ENCODE data around the gene OR2V1. TPM values are rescaled to one million over a fixed set of nuclear protein-coding genes. Genes with fewer than 3 reads are reported as not detected.
"Not testable (repeated sequence)": the region's sequence is repeated elsewhere in the genome, so short reads cannot be mapped to it uniquely, and the experiment has no call there.

OR2V1 gene
- total RNA-seq, 1 donor from 2014 or later: not detected

GRCh38 chr5:181133610-181134231 is 2.8 kb upstream of the OR2V1 start:
- intact Hi-C loops (cut with DNase I): no loop called here
- ATAC-seq (ENCODE audit: poor library complexity) (peak; percentile 39), DNase-seq (peak; percentile 90)

GRCh38 chr5:181133083-181133482 is 2.1 kb upstream of the OR2V1 start:
- intact Hi-C loops (cut with DNase I): no loop called here
- ATAC-seq (ENCODE audit: poor library complexity): no peak
- no peak for DNase-seq

- no peak for DNase-seq
- ATAC-seq (ENCODE audit: poor library complexity): no peak
- intact Hi-C loops (cut with DNase I): no loop called here
Measured at GRCh38 chr5:181131514-181131913, 545 bp upstream of the OR2V1 start.

- DNase-seq; ATAC-seq (ENCODE audit: poor library complexity); intact Hi-C loops (cut with DNase I): not testable (repeated sequence)
Measured at GRCh38 chr5:181130081-181130480, 888 bp downstream of the OR2V1 start.

GRCh38 chr5:181129601-181130000 is 1.4 kb downstream of the OR2V1 start:
- ATAC-seq (ENCODE audit: poor library complexity): no peak
- DNase-seq: no peak
- intact Hi-C loops (cut with DNase I): no loop called here

GRCh38 chr5:181127907-181128626 is 2.9 kb downstream of the OR2V1 start:
- DNase-seq (no peak), ATAC-seq (ENCODE audit: poor library complexity) (no peak)
- intact Hi-C loops (cut with DNase I): no loop called here

GRCh38 chr5:181127456-181127855 is 3.5 kb downstream of the OR2V1 start:
- no peak for ATAC-seq (ENCODE audit: poor library complexity)
- DNase-seq: no peak
- intact Hi-C loops (cut with DNase I): no loop called here

- intact Hi-C loops (cut with DNase I): no loop called here
- DNase-seq (no peak), ATAC-seq (ENCODE audit: poor library complexity) (no peak)
Measured at GRCh38 chr5:181126841-181127240, 4.1 kb downstream of the OR2V1 start.

- DNase-seq (no peak), ATAC-seq (ENCODE audit: poor library complexity) (no peak)
- intact Hi-C loops (cut with DNase I): no loop called here
Measured at GRCh38 chr5:181124526-181124925, 6.4 kb downstream of the OR2V1 start.

- DNase-seq (no peak), ATAC-seq (ENCODE audit: poor library complexity) (peak; percentile 45)
- intact Hi-C loops (cut with DNase I): no loop called here
Measured at GRCh38 chr5:181121675-181122561, 9.1 kb downstream of the OR2V1 start.

GRCh38 chr5:181120761-181121160 is 10.2 kb downstream of the OR2V1 start:
- intact Hi-C loops (cut with DNase I): no loop called here
- DNase-seq (no peak), ATAC-seq (ENCODE audit: poor library complexity) (no peak)

- no peak for DNase-seq
Measured at GRCh38 chr5:181120306-181120705, 10.7 kb downstream of the OR2V1 start.

GRCh38 chr5:181119105-181119504 is 11.9 kb downstream of the OR2V1 start:
- intact Hi-C loops (cut with DNase I): no loop called here

More at GRCh38 chr5:181120306-181120705, 10.7 kb downstream of the OR2V1 start:
- no peak for ATAC-seq (ENCODE audit: poor library complexity)
- intact Hi-C loops (cut with DNase I): no loop called here

GRCh38 chr5:181118369-181118768 is 12.6 kb downstream of the OR2V1 start:
- ATAC-seq (ENCODE audit: poor library complexity) (no peak), DNase-seq (no peak)
- intact Hi-C loops (cut with DNase I): no loop called here

More at GRCh38 chr5:181119105-181119504, 11.9 kb downstream of the OR2V1 start:
- no peak for DNase-seq
- ATAC-seq (ENCODE audit: poor library complexity): no peak

- ATAC-seq (ENCODE audit: poor library complexity) (no peak), DNase-seq (no peak)
- intact Hi-C loops (cut with DNase I): no loop called here
Measured at GRCh38 chr5:181114844-181115778, 15.9 kb downstream of the OR2V1 start.

GRCh38 chr5:181114284-181114843 is 16.6 kb downstream of the OR2V1 start:
- DNase-seq: no peak
- no peak for ATAC-seq (ENCODE audit: poor library complexity)
- intact Hi-C loops (cut with DNase I): no loop called here

- ATAC-seq (ENCODE audit: poor library complexity); intact Hi-C loops (cut with DNase I); DNase-seq: not testable (repeated sequence)
Measured at GRCh38 chr5:181113572-181113971, 17.4 kb downstream of the OR2V1 start.

- intact Hi-C loops (cut with DNase I): no loop called here
- ATAC-seq (ENCODE audit: poor library complexity) (no peak), DNase-seq (no peak)
Measured at GRCh38 chr5:181112476-181112875, 18.5 kb downstream of the OR2V1 start.
